ENCODE results near the gene ANTKMT. TPM values are rescaled to one million over a fixed set of nuclear protein-coding genes. Genes with fewer than 3 reads are reported as not detected.

Gene ANTKMT
- total and polyA plus RNA-seq, 2 experiments from 2014 or later = 38.8 to 81.8 TPM

DNA sequence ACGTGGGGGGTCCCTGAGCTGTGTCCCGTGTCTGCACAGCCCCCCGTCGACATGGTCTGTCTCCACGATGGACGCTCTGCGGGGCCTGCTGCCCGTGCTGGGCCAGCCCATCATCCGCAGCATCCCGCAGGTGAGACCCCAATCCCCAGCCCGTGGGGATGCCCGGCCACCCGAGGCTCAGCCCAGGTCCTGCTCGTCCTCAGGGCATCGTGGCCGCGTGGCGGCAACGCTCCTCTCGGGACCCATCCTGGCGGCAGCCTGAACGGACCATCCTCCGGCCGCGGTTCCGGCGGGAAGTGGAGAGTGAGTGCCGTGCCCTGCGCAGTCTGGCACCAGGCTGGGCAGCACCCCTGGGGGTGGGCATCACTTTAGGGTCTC lies 44.5 kb downstream of the ANTKMT start:
- Histone ChIP-seq H3K9me2 (replicated peaks; ENCODE audit: insufficient read depth) (no peaks in the 10 kb centered on the region), H3K36me3 (replicated peaks; ENCODE audit: insufficient read depth, low read depth) (no peaks in the 10 kb centered on the region), H3K79me2 (no peaks in the 10 kb centered on the region), H3K27me3 (no peaks in the 10 kb centered on the region), H2AFZ (no peak overlapping the region), H3K4me1 (ENCODE audit: insufficient read depth) (peaks cover 4% of the 10 kb centered on the region), H3K4me2 (no peak overlapping the region), H3K27ac (no peak overlapping the region), H3K4me3 (no peak overlapping the region), H3K9me3 (ENCODE audit: low read depth) (no peaks in the 10 kb centered on the region), H4K20me1 (ENCODE audit: insufficient read depth, poor library complexity, severe bottlenecking) (no peaks in the 10 kb centered on the region)
- DNase-seq (ENCODE audit: low spot score) = no peak
- TF ChIP-seq, protein P1, sequence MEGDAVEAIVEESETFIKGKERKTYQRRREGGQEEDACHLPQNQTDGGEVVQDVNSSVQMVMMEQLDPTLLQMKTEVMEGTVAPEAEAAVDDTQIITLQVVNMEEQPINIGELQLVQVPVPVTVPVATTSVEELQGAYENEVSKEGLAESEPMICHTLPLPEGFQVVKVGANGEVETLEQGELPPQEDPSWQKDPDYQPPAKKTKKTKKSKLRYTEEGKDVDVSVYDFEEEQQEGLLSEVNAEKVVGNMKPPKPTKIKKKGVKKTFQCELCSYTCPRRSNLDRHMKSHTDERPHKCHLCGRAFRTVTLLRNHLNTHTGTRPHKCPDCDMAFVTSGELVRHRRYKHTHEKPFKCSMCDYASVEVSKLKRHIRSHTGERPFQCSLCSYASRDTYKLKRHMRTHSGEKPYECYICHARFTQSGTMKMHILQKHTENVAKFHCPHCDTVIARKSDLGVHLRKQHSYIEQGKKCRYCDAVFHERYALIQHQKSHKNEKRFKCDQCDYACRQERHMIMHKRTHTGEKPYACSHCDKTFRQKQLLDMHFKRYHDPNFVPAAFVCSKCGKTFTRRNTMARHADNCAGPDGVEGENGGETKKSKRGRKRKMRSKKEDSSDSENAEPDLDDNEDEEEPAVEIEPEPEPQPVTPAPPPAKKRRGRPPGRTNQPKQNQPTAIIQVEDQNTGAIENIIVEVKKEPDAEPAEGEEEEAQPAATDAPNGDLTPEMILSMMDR (IDR thresholded peaks at IDR 0.05; ENCODE audit: poor library complexity) = no peak
- TF ChIP-seq EZH2phosphoT487 (IDR thresholded peaks at IDR 0.05; ENCODE audit: low read depth, severe bottlenecking, unreplicated experiment) (no peak), EZH2 (IDR thresholded peaks at IDR 0.05; ENCODE audit: borderline replicate concordance) (no peak)
- 94% methylated on average over 29 of the region's 29 CpGs for WGBS (ENCODE audit: low lambda C conversion rate, missing lambda C conversion rate)

DNA sequence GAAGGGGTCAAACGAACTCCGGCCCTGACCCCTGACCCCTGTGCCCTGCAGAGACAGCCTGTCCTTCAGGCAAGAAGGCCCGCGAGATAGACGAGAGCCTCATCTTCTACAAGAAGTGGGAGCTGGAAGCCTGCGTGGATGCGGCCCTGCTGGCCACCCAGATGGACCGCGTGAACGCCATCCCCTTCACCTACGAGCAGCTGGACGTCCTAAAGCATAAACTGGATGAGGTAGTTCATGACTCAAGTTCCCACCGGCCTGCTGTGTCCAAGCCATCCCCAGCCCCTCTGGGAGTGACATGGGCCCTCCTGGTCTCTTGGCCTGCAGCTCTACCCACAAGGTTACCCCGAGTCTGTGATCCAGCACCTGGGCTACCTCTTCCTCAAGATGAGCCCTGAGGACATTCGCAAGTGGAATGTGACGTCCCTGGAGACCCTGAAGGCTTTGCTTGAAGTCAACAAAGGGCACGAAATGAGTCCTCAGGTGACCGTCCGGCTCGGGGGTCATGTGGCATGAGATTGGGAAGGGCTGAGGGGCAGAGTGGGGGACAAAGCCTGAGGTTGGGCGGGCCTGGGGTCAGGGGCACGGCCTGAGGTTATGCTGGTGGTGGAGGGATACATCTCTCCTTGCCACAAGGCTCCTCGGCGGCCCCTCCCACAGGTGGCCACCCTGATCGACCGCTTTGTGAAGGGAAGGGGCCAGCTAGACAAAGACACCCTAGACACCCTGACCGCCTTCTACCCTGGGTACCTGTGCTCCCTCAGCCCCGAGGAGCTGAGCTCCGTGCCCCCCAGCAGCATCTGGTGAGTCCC lies 45.3 kb downstream of the ANTKMT start:
- no peaks in the 10 kb centered on the region for H3K9me3 ChIP-seq (ENCODE audit: low read depth)
- H3K4me3 ChIP-seq = no peak overlapping the region
- no peak overlapping the region for H3K4me2 ChIP-seq
- no peaks in the 10 kb centered on the region for H4K20me1 ChIP-seq (ENCODE audit: insufficient read depth, poor library complexity, severe bottlenecking)
- no peak for DNase-seq (ENCODE audit: low spot score)
- H3K27me3 ChIP-seq = no peaks in the 10 kb centered on the region
- no peak overlapping the region for H3K27ac ChIP-seq
- WGBS (ENCODE audit: low lambda C conversion rate, missing lambda C conversion rate) = 89% methylated on average over 26 of the region's 29 CpGs
- H3K4me1 ChIP-seq (ENCODE audit: insufficient read depth) = no peaks in the 10 kb centered on the region
- no peak overlapping the region for H2AFZ ChIP-seq
- TF ChIP-seq EZH2phosphoT487 (IDR thresholded peaks at IDR 0.05; ENCODE audit: low read depth, severe bottlenecking, unreplicated experiment) (no peak), EZH2 (IDR thresholded peaks at IDR 0.05; ENCODE audit: borderline replicate concordance) (no peak)
- TF ChIP-seq, protein P1 (IDR thresholded peaks at IDR 0.05; ENCODE audit: poor library complexity) = no peak
- H3K79me2 ChIP-seq = no peaks in the 10 kb centered on the region
- H3K36me3 ChIP-seq (replicated peaks; ENCODE audit: insufficient read depth, low read depth) = no peaks in the 10 kb centered on the region
- no peaks in the 10 kb centered on the region for H3K9me2 ChIP-seq (replicated peaks; ENCODE audit: insufficient read depth)

DNA sequence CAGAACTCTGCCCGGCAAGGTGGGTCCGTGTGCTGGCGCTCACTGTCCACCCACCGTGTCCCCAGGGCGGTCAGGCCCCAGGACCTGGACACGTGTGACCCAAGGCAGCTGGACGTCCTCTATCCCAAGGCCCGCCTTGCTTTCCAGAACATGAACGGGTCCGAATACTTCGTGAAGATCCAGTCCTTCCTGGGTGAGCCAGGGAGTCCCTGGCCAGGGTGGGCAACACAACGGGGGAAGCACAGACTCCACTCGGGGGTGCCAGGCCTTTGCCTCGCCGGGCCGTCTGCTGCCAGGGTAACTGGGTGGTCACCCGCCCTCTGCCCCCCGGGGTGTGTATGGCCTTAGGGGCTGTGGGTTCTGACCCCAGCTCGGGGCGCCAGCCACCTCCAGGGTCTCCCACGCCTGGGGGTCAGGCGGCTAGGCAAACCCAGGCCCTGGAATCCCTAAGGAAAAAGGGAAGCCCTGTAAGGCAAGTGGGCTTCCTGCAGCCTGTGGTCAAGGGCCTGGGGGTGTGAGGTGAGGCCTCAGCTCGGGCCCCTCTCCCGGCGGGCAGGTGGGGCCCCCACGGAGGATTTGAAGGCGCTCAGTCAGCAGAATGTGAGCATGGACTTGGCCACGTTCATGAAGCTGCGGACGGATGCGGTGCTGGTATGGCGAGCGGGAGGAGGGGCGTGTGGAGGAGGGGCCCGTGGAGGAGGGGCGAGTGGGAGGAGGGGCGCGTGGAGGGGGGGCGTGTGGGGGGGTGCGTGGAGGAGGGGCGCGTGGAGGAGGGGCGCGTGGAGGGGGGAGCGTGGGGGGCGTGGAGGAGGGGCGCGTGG lies 46.1 kb downstream of the ANTKMT start:
- Histone ChIP-seq H3K9me3 (ENCODE audit: low read depth) (no peaks in the 10 kb centered on the region), H3K27ac (no peak overlapping the region), H3K4me2 (no peak overlapping the region), H3K9me2 (replicated peaks; ENCODE audit: insufficient read depth) (no peaks in the 10 kb centered on the region), H3K4me3 (no peak overlapping the region), H3K36me3 (replicated peaks; ENCODE audit: insufficient read depth, low read depth) (no peaks in the 10 kb centered on the region), H2AFZ (no peak overlapping the region), H4K20me1 (ENCODE audit: insufficient read depth, poor library complexity, severe bottlenecking) (no peaks in the 10 kb centered on the region), H3K4me1 (ENCODE audit: insufficient read depth) (no peaks in the 10 kb centered on the region), H3K27me3 (no peaks in the 10 kb centered on the region), H3K79me2 (no peaks in the 10 kb centered on the region)
- WGBS (ENCODE audit: low lambda C conversion rate, missing lambda C conversion rate) = 87% methylated on average over 31 of the region's 48 CpGs
- TF ChIP-seq, protein P1 (IDR thresholded peaks at IDR 0.05; ENCODE audit: poor library complexity) = no peak
- TF ChIP-seq EZH2 (IDR thresholded peaks at IDR 0.05; ENCODE audit: borderline replicate concordance) (no peak), EZH2phosphoT487 (IDR thresholded peaks at IDR 0.05; ENCODE audit: low read depth, severe bottlenecking, unreplicated experiment) (no peak)
- no peak for DNase-seq (ENCODE audit: low spot score)
